Ishikawa (cell line): ENCODE data around the gene RASGEF1C.

Experiments used
- CEBPB ChIP-seq: IDR thresholded peaks from 2 replicates; pipeline ENCODE4 v1.6.1; 2012
- EP300 ChIP-seq: IDR thresholded peaks from 2 replicates; pipeline ENCODE4 v1.6.1; 2012; ENCODE audit warnings: borderline replicate concordance
- FOXM1 ChIP-seq: IDR thresholded peaks from 2 replicates; pipeline ENCODE4 v1.6.1; 2012; ENCODE audit warnings: low read depth, borderline replicate concordance
- MAX ChIP-seq: IDR thresholded peaks from 2 replicates; pipeline ENCODE4 v1.6.1; 2012
- RAD21 ChIP-seq: IDR thresholded peaks from 2 replicates; pipeline ENCODE4 v1.6.1; 2012; ENCODE audit warnings: low read depth
- TAF1 ChIP-seq: IDR thresholded peaks from 2 replicates; pipeline ENCODE4 v1.6.1; 2012; ENCODE audit warnings: low read depth, mild to moderate bottlenecking
- USF1 ChIP-seq: IDR thresholded peaks from 2 replicates; pipeline ENCODE4 v1.6.1; 2012

- TF ChIP-seq MAX (no peak), TAF1 (no peak), USF1 (no peak), RAD21 (peak; percentile 43; the same call in 1 of the 2 replicates), EP300 (no peak), CEBPB (no peak), FOXM1 (no peak)
These were observed at the start of gene RASGEF1C for GRCh38 chr5:180209137-180209581.
